Uterus (tissue), 2 donors: ENCODE measurements around the gene HSPA1B.

Experiments
- CTCF ChIP-seq, 4 experiments: fragments of 200-600 bp in 2 of 4; fragments of 450-650 bp in 2 of 4; sonication (generic) in 2 of 4; IDR thresholded peaks; one replicate each; pipeline ENCODE4 v1.5.1; 2016 to 2019; ENCODE audit warnings: antibody characterized with exemption in 4 of 4, mild to moderate bottlenecking in 2 of 4, moderate library complexity in 1 of 4
- POLR2A ChIP-seq, 2 donors: fragments of 450-650 bp; IDR thresholded peaks; one replicate each; pipeline ENCODE4 v1.6.1; 2016; ENCODE audit warnings: antibody characterized with exemption in 2 of 2, mild to moderate bottlenecking in 1 of 2, moderate library complexity in 1 of 2

GRCh38 chr6:31779908-31780307 is 47.6 kb upstream of the HSPA1B start:
- no peak for TF ChIP-seq CTCF (IDR thresholded peaks at IDR 0.05)
- TF ChIP-seq POLR2A (IDR thresholded peaks at IDR 0.05), result no peak
